Esophagus muscularis mucosa (tissue), 4 donors: ENCODE measurements around the gene GOLGA1. TPM values are rescaled to one million over a fixed set of nuclear protein-coding genes. Genes with fewer than 3 reads are reported as not detected.

Experiments used
- DNase-seq: peaks from one replicate; pipeline ENCODE4 v3.0.0-alpha.2; 2017; ENCODE audit errors: extremely low spot score
- H3K27ac ChIP-seq, 4 donors: fragments of 200-600 bp; sonication (generic); replicated peaks in 1 of 4; 1 replicate in 3 of 4; 2 replicates in 1 of 4; pipeline ENCODE4 v1.5.1; 2016 to 2019; ENCODE audit warnings: mild to moderate bottlenecking in 1 of 4
- H3K27me3 ChIP-seq, 4 donors: fragments of 200-600 bp; sonication (generic); one replicate each; pipeline versions ENCODE4 v1.5.1 to v1.6.0; 2016 to 2019
- H3K36me3 ChIP-seq, 4 donors: fragments of 200-600 bp; sonication (generic); one replicate each; pipeline ENCODE4 v1.5.1; 2016 to 2019
- H3K4me1 ChIP-seq, 4 donors: fragments of 200-600 bp; sonication (generic); one replicate each; pipeline ENCODE4 v1.5.1; 2016 to 2019
- H3K4me3 ChIP-seq, 4 donors: fragments of 200-600 bp; sonication (generic); 1 replicate in 2 of 4; 2 replicates in 2 of 4; pipeline ENCODE4 v1.5.1; 2016 to 2019; ENCODE audit warnings: mild to moderate bottlenecking in 4 of 4, moderate library complexity in 1 of 4
- H3K9me3 ChIP-seq, 4 donors: fragments of 200-600 bp; sonication (generic); 1 replicate in 3 of 4; 2 replicates in 1 of 4; pipeline ENCODE4 v1.5.1; 2016 to 2019
- CTCF ChIP-seq, 3 experiments: fragments of 200-600 bp in 2 of 3; fragments of 450-650 bp in 1 of 3; sonication (generic) in 2 of 3; IDR thresholded peaks; one replicate each; pipeline ENCODE4 v1.5.1; 2017 to 2019; ENCODE audit warnings: antibody characterized with exemption in 3 of 3, mild to moderate bottlenecking in 2 of 3, moderate library complexity in 1 of 3
- EP300 ChIP-seq: sonication (generic); formaldehyde crosslinking; IDR thresholded peaks from one replicate; pipeline ENCODE4 v1.6.1; 2017; ENCODE audit warnings: antibody characterized with exemption
- POLR2A ChIP-seq: fragments of 450-650 bp; IDR thresholded peaks from one replicate; pipeline ENCODE4 v1.6.1; 2017; ENCODE audit warnings: antibody characterized with exemption, moderate library complexity, mild to moderate bottlenecking, low read depth
- POLR2AphosphoS5 ChIP-seq, 2 donors: sonication (generic); formaldehyde crosslinking; IDR thresholded peaks; one replicate each; pipeline ENCODE4 v1.6.1; 2017; ENCODE audit warnings: antibody characterized with exemption in 2 of 2
- WGBS: methylation state at CpG from one replicate; pipeline ENCODE4 v1.1.5; 2018; 5-methylcytosine and 5-hydroxymethylcytosine counted together
- intact Hi-C: fragments of 100-400 bp; cut with DNase I; formaldehyde crosslinking; loops from one replicate; pipeline ENCODE4 v1.15.1; 2023
- total RNA-seq, 4 donors: library from RNA; depleted of rRNA; stranded (reverse); fragments of >200 nt; gene quantifications; one replicate each; pipeline versions ENCODE4 v1.1.0 to v1.2.1, GENCODE V29; 2016

The GOLGA1 gene
- total RNA-seq, 4 donors from 2014 or later, result 22.5 to 26.5 (median 24.7) TPM

DNA sequence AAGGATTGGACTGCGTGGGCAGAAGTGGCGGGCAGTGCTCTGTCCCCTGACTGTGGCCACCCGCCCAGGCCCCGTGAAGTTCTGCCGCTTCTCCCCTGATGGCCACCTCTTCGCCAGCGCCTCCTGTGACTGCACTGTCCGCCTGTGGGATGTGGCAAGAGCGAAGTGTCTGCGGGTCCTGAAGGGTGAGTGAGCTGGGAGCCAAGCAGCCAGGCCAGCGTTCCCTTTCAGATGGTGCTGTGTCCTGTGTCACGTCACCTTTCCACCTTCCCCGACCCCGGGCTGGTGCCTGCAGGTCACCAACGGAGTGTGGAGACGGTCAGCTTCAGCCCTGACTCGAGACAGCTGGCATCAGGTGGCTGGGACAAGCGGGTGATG is 85.3 kb downstream of the GOLGA1 start:
- Histone ChIP-seq H3K9me3 (no peaks in the 10 kb centered on the region), H3K4me1 (peaks cover 36 to 45% (median 40%) of the 10 kb centered on the region in 4 donors), H3K27ac (no peak overlapping the region), H3K27me3 (no peaks in the 10 kb centered on the region), H3K36me3 (peaks cover 34 to 51% (median 47%) of the 10 kb centered on the region in 4 donors), H3K4me3 (no peak overlapping the region)
- no peak for TF ChIP-seq EP300
- TF ChIP-seq POLR2A, result no peak
- TF ChIP-seq CTCF (IDR thresholded peaks at IDR 0.05), result no peak
- no peak for TF ChIP-seq POLR2AphosphoS5 (IDR thresholded peaks at IDR 0.05)
- DNase-seq, result no peak
- intact Hi-C loops, result loop anchor here (10.0 kb wide), 1 partner anchor 289 kb away; the partner anchor contains the start of gene SCAI
- 80% methylated on average over 18 of the region's 18 CpGs for WGBS

DNA sequence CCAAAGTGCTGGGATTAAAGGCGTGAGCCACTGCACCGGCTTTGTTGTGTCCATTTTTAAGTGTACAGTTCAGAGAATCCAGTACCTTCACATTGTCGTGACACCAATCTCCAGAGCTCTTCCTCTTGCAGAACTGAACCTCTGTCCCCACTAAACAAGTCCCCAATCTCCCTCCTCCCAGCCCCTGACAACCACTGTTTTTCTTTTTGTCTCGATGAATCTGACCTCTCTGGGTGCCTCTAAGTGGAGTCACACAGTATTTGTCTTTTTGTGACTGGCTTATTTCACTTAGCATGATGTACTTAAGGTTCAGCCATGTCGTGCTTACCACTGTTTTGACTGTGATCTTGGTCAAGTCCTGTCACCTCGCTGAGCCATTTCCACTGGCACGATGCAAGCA is 86.1 kb downstream of the GOLGA1 start:
- 75% methylated on average over 7 of the region's 7 CpGs for WGBS
- peaks cover 28 to 40% (median 34%) of the 10 kb centered on the region in 4 donors for H3K4me1 ChIP-seq
- no peak for DNase-seq
- H3K36me3 ChIP-seq, result peaks cover 27 to 44% (median 39%) of the 10 kb centered on the region in 4 donors
- intact Hi-C loops, result loop anchor here (10.0 kb wide), 1 partner anchor 290 kb away; the partner anchor contains the start of gene SCAI
- no peaks in the 10 kb centered on the region for H3K9me3 ChIP-seq
- TF ChIP-seq POLR2AphosphoS5 (IDR thresholded peaks at IDR 0.05) (no peak), EP300 (no peak), CTCF (IDR thresholded peaks at IDR 0.05) (no peak), POLR2A (no peak)
- H3K4me3 ChIP-seq, result no peak overlapping the region
- H3K27me3 ChIP-seq, result no peaks in the 10 kb centered on the region
- H3K27ac ChIP-seq, result no peak overlapping the region

- TF ChIP-seq CTCF (IDR thresholded peaks at IDR 0.05) (no peak), POLR2AphosphoS5 (IDR thresholded peaks at IDR 0.05) (no peak), POLR2A (no peak)
- WGBS, result 80% methylated on average over 2 of the region's 8 CpGs
Observed at GRCh38 chr9:124854161-124854560, 86.7 kb downstream of the GOLGA1 start.

GRCh38 chr9:124853605-124854143 is 87.2 kb downstream of the GOLGA1 start:
- Histone ChIP-seq H3K27ac (peak overlapping the region; percentile 53 to 68 (median 60)), H3K9me3 (no peaks in the 10 kb centered on the region), H3K4me3 (peak overlapping the region; percentile 49 to 63 (median 55)), H3K4me1 (peaks cover 24 to 32% (median 28%) of the 10 kb centered on the region in 4 donors), H3K36me3 (peaks cover 15 to 33% (median 28%) of the 10 kb centered on the region in 4 donors), H3K27me3 (no peaks in the 10 kb centered on the region)
- intact Hi-C loops, result loop anchor here (1.0 to 10.0 kb wide), 2 partner anchors 79 to 291 kb away; partner anchors contain the start of gene SCAI
- DNase-seq, result no peak
- TF ChIP-seq CTCF (IDR thresholded peaks at IDR 0.05) (no peak), POLR2A (no peak), POLR2AphosphoS5 (IDR thresholded peaks at IDR 0.05) (no peak), EP300 (no peak)
- WGBS, result 53% methylated on average over 9 of the region's 11 CpGs

More at GRCh38 chr9:124854161-124854560, 86.7 kb downstream of the GOLGA1 start:
- Histone ChIP-seq H3K27ac (peak overlapping the region in 1 of 4 donors; percentile 64), H3K4me3 (no peak overlapping the region), H3K9me3 (no peaks in the 10 kb centered on the region), H3K36me3 (peaks cover 20 to 37% (median 33%) of the 10 kb centered on the region in 4 donors), H3K4me1 (peaks cover 26 to 37% (median 31%) of the 10 kb centered on the region in 4 donors), H3K27me3 (no peaks in the 10 kb centered on the region)
- intact Hi-C loops, result loop anchor here (10.0 kb wide), 1 partner anchor 291 kb away; the partner anchor contains the start of gene SCAI
- no peak for DNase-seq
